ENCODE results near the gene ARHGAP36.

The ARHGAP36 gene

GRCh38 chrX:131072871-131073571, 14.9 kb downstream of the ARHGAP36 start:
- no peak for DNase-seq

DNA sequence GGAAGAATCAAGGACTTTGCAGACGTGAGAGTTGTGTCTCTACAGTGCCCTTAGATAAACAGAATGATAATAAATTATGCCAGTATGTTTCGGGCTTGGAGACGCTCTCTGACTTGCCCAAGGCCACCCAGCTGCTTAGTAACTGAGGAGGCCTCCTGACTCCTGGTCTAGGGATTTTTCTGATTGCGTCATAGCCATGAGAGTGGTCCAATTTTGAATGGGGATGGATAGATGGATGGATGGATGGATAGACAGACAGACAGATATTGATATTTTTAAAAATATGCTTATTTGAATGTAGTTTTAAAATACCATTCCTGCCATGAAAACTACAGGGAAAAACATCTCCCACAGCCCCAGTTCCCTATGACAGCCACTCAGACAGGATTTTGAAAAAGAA, 15.5 kb downstream of the ARHGAP36 start:
- DNase-seq, result no peak

GRCh38 chrX:131081772-131082740, 23.9 kb downstream of the ARHGAP36 start:
- no peak for DNase-seq

- DNase-seq, result no peak
These were observed 25.5 kb downstream of the ARHGAP36 start for GRCh38 chrX:131083510-131084142.

- no peak for DNase-seq
These were observed 26.0 kb downstream of the ARHGAP36 start for GRCh38 chrX:131084145-131084544.

GRCh38 chrX:131136776-131137175, 78.6 kb downstream of the ARHGAP36 start:
- no peak for DNase-seq

- DNase-seq, result no peak
These were observed 80.9 kb downstream of the ARHGAP36 start for GRCh38 chrX:131139072-131139471.

All from NCI-H510A (cell line).